Endothelial cell of umbilical vein (primary cell): Measurements from ENCODE around the gene COL26A1.

ENCODE experiments used
- CTCF ChIP-seq, 2 donors: IDR thresholded peaks; 1 replicate in 1 of 2; 2 replicates in 1 of 2; pipeline ENCODE4 v1.5.1; 2011; ENCODE audit warnings: low read length in 2 of 2, mild to moderate bottlenecking in 2 of 2, moderate library complexity in 2 of 2, control low read depth in 1 of 2, inconsistent platforms in 1 of 2, low read depth in 1 of 2; ENCODE audit not compliant: insufficient read depth in 1 of 2; ENCODE audit errors: extremely low read depth in 1 of 2
- EZH2 ChIP-seq: IDR thresholded peaks from 2 replicates; pipeline ENCODE4 v1.6.1; 2012; ENCODE audit warnings: borderline replicate concordance, low read depth, mild to moderate bottlenecking, moderate library complexity, low read length, inconsistent platforms; ENCODE audit not compliant: severe bottlenecking
- POLR2A ChIP-seq: IDR thresholded peaks from 2 replicates; pipeline ENCODE4 v1.6.1; 2012; ENCODE audit warnings: low read depth, mild to moderate bottlenecking, control low read depth, low read length
- POLR2AphosphoS5 ChIP-seq: IDR thresholded peaks from 2 replicates; pipeline ENCODE4 v1.6.1; 2012; ENCODE audit warnings: low read depth, mild to moderate bottlenecking, control low read depth, low read length, moderate library complexity; ENCODE audit not compliant: insufficient read depth

GRCh38 chr7:101386558-101387231 lies 24.0 kb downstream of the COL26A1 start:
- TF ChIP-seq CTCF (IDR thresholded peaks at IDR 0.05; ENCODE audit: extremely low read depth in 1 of 2, insufficient read depth in 1 of 2, low read depth in 1 of 2, low read length in 2 of 2) (no peak), EZH2 (no peak), POLR2A (no peak), POLR2AphosphoS5 (no peak)
